ENCODE data around the gene NME2.
"Not testable (repeated sequence)": the region's sequence is repeated elsewhere in the genome, so short reads cannot be mapped to it uniquely, and the experiment has no call there.

DNA sequence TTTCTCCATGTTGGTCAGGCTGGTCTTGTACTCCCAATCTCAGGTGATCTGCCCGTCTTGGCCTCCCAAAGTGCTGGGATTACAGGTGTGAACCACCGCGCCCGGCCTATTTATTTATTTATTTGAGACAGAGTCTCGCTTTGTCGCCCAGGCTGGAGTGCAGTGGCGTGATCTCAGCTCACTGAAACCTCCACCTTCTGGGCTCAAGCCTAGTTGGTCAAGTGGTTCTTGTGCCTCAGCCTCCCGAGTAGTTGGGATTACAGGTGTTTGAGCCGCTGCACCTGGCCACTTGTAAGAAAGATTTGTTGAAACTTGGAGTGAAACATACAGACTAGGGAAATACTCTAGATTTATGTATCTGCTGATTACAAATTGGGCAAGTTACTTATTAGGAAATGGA, 5.8 kb downstream of the NME2 start:
- not testable (repeated sequence) for TF ChIP-seq EZH2 (IDR thresholded peaks at IDR 0.05; ENCODE audit: low read length); CTCF (optimal IDR thresholded peaks at IDR 0.05 in 1 of 3, IDR thresholded peaks at IDR 0.05 in 1 of 3, conservative IDR thresholded peaks at IDR 0.05 in 1 of 3; ENCODE audit: extremely low read depth in 1 of 3, insufficient read depth in 2 of 3, low read length in 3 of 3)

Data from keratinocyte (primary cell).